HepG2 (cell line): ENCODE results near the gene IGDCC3. TPM values are rescaled to one million over a fixed set of nuclear protein-coding genes. Genes with fewer than 3 reads are reported as not detected.

Experiments
- ATAC-seq: fragments of 200-7000 bp; cut with Tn5 transposase; 3 replicates; pipeline ENCODE4 v1.9.1; 2020; ENCODE audit warnings: mild to moderate bottlenecking, moderate library complexity
- BruUV-seq: library from RNA; stranded (reverse); fragments of 400-500 nt; replicated peaks from 2 replicates; lab custom pipeline; 2021; lab: Mats Ljungman, UMichigan
- CTCF ChIA-PET: fragments of 300-600 bp; formaldehyde crosslinking; extraction: SDS; loops from one replicate; lab custom pipeline; 2021; ENCODE audit warnings: low total read pairs, inconsistent platforms, low intra/inter-chr PET ratio; lab: Yijun Ruan, JAX
- POLR2A ChIA-PET: fragments of 350-600 bp; sonication (Branson Sonifier 250); formaldehyde crosslinking; loops from one replicate; lab custom pipeline; 2020; ENCODE audit warnings: antibody characterized with exemption, inconsistent platforms; lab: Yijun Ruan, JAX
- DNase-seq: peaks from one replicate; pipeline ENCODE4 v3.0.0-alpha.2; 2015; ENCODE audit warnings: low spot score
- FAIRE-seq: peaks from 3 replicates; lab custom pipeline; 2011; peaks lifted over from hg19 to GRCh38; lab: Jason Lieb, UNC
- H2AFZ ChIP-seq: one replicate; pipeline ENCODE4 v1.6.1; 2011; ENCODE audit warnings: low read length, inconsistent platforms
- H3K27ac ChIP-seq: fragments of 300-600 bp; 3 replicates; pipeline ENCODE4 v1.8.0; 2011; ENCODE audit warnings: mixed run types, mild to moderate bottlenecking, mixed read lengths, low read length, inconsistent platforms; ENCODE audit not compliant: insufficient read depth; ENCODE audit errors: extremely low read length
- H3K27me3 ChIP-seq, 2 experiments: fragments of 200-600 bp in 1 of 2; 2 replicates in 1 of 2; 3 replicates in 1 of 2; pipeline versions ENCODE4 v1.6.0 to v1.8.0; 2011; ENCODE audit warnings: low read length in 2 of 2, mild to moderate bottlenecking in 2 of 2, moderate library complexity in 2 of 2, inconsistent platforms in 1 of 2; ENCODE audit not compliant: insufficient read depth in 2 of 2, control insufficient read depth in 1 of 2
- H3K36me3 ChIP-seq, 2 experiments: fragments of 200-600 bp in 1 of 2; replicated peaks in 1 of 2; 2 replicates in 1 of 2; 3 replicates in 1 of 2; pipeline versions ENCODE4 v1.5.1 to v1.8.0; 2011; ENCODE audit warnings: low read length in 2 of 2, inconsistent platforms in 1 of 2; ENCODE audit not compliant: insufficient read depth in 2 of 2, control insufficient read depth in 1 of 2
- H3K4me1 ChIP-seq: 2 replicates; pipeline ENCODE4 v1.5.1; 2012; ENCODE audit warnings: low read length, inconsistent platforms; ENCODE audit not compliant: insufficient read depth
- H3K4me2 ChIP-seq: 2 replicates; pipeline ENCODE4 v1.6.0; 2011; ENCODE audit warnings: low read depth, low read length, inconsistent platforms
- H3K4me3 ChIP-seq, 3 experiments: fragments of 200-600 bp in 1 of 3; sonication (generic), shearing (Covaris generic) in 1 of 3; replicated peaks in 1 of 3; 2 replicates each; pipeline ENCODE4 v1.5.1; 2011 to 2016; ENCODE audit warnings: low read length in 3 of 3, inconsistent platforms in 2 of 3, low read depth in 2 of 3, mild to moderate bottlenecking in 2 of 3, control low read depth in 1 of 3, mixed read lengths in 1 of 3; ENCODE audit not compliant: insufficient read depth in 1 of 3
- H3K79me2 ChIP-seq: one replicate; pipeline ENCODE4 v1.6.1; 2011; ENCODE audit warnings: low read length, inconsistent platforms; ENCODE audit not compliant: insufficient read depth
- H3K9ac ChIP-seq: 2 replicates; pipeline ENCODE4 v1.6.0; 2011; ENCODE audit warnings: mild to moderate bottlenecking, low read depth, low read length, inconsistent platforms; ENCODE audit not compliant: insufficient read depth
- H3K9me3 ChIP-seq: 2 replicates; pipeline ENCODE4 v1.5.1; 2012; ENCODE audit warnings: mild to moderate bottlenecking, low read length
- H4K20me1 ChIP-seq: 2 replicates; pipeline ENCODE4 v1.6.0; 2011; ENCODE audit warnings: inconsistent platforms, mild to moderate bottlenecking, low read length, moderate library complexity; ENCODE audit not compliant: insufficient read depth
- BRCA1 ChIP-seq: sonication (generic); formaldehyde crosslinking; IDR thresholded peaks from 2 replicates; pipeline ENCODE4 v1.4.0; 2020; ENCODE audit warnings: missing genetic modification reagents
- CBX5 ChIP-seq: sonication (generic); formaldehyde crosslinking; IDR thresholded peaks from 2 replicates; pipeline ENCODE4 v1.4.0; 2020; ENCODE audit warnings: missing genetic modification reagents, borderline replicate concordance
- CENPT ChIP-seq: sonication (generic); formaldehyde crosslinking; IDR thresholded peaks from 2 replicates; pipeline ENCODE4 v1.8.0; 2022; ENCODE audit warnings: low read depth, mild to moderate bottlenecking, moderate library complexity, missing genetic modification reagents
- KDM2A ChIP-seq: sonication (generic); formaldehyde crosslinking; IDR thresholded peaks from 2 replicates; pipeline ENCODE4 v1.4.0; 2020; ENCODE audit warnings: low read depth, missing genetic modification reagents, borderline replicate concordance
- LBX2 ChIP-seq: sonication (generic); formaldehyde crosslinking; IDR thresholded peaks from 2 replicates; pipeline ENCODE4 v1.5.0; 2020; ENCODE audit warnings: missing genetic modification reagents, mild to moderate bottlenecking, borderline replicate concordance
- MED1 ChIP-seq: sonication (generic); formaldehyde crosslinking; IDR thresholded peaks from 2 replicates; pipeline ENCODE4 v1.4.0; 2020; ENCODE audit warnings: missing genetic modification reagents
- MED13 ChIP-seq: sonication (generic); formaldehyde crosslinking; IDR thresholded peaks from 2 replicates; pipeline ENCODE4 v1.5.0; 2020; ENCODE audit warnings: missing genetic modification reagents
- MEF2D ChIP-seq: sonication (generic); formaldehyde crosslinking; IDR thresholded peaks from 2 replicates; pipeline ENCODE4 v1.5.1; 2020; ENCODE audit warnings: mild to moderate bottlenecking, missing genetic modification reagents
- MXD4 ChIP-seq: IDR thresholded peaks from 2 replicates; pipeline ENCODE4 v1.6.1; 2016; ENCODE audit warnings: mild to moderate bottlenecking, missing biosample characterization, missing genetic modification reagents
- NAIF1 ChIP-seq: sonication (generic); formaldehyde crosslinking; IDR thresholded peaks from 2 replicates; pipeline ENCODE4 v1.5.0; 2020; ENCODE audit warnings: mild to moderate bottlenecking, missing genetic modification reagents, borderline replicate concordance
- RBAK ChIP-seq: sonication (generic); formaldehyde crosslinking; IDR thresholded peaks from 2 replicates; pipeline ENCODE4 v1.5.1; 2020; ENCODE audit warnings: mild to moderate bottlenecking, missing genetic modification reagents
- RNF2 ChIP-seq: fragments of 450-650 bp; conservative IDR thresholded peaks from 2 replicates; pipeline ENCODE4 v1.6.1; 2016; ENCODE audit warnings: low read depth
- SRF ChIP-seq: IDR thresholded peaks from 2 replicates; pipeline ENCODE4 v1.6.1; 2011; ENCODE audit warnings: mild to moderate bottlenecking, low read depth, low read length, moderate library complexity
- TBL1XR1 ChIP-seq: fragments of 150-350 bp; IDR thresholded peaks from 2 replicates; pipeline ENCODE4 v1.6.1; 2014; ENCODE audit warnings: borderline replicate concordance, low read length; ENCODE audit not compliant: partially characterized antibody
- ZBTB14 ChIP-seq: sonication (generic); formaldehyde crosslinking; IDR thresholded peaks from 2 replicates; pipeline ENCODE4 v1.4.0; 2020; ENCODE audit warnings: missing genetic modification reagents
- ZBTB39 ChIP-seq: sonication (generic); formaldehyde crosslinking; IDR thresholded peaks from 2 replicates; pipeline ENCODE4 v1.5.0; 2020; ENCODE audit warnings: missing genetic modification reagents
- ZNF225 ChIP-seq: sonication (generic); formaldehyde crosslinking; IDR thresholded peaks from 2 replicates; pipeline ENCODE4 v1.4.0; 2020; ENCODE audit warnings: mild to moderate bottlenecking, missing genetic modification reagents
- ZNF501 ChIP-seq: sonication (generic); formaldehyde crosslinking; IDR thresholded peaks from 2 replicates; pipeline ENCODE4 v1.5.1; 2020; ENCODE audit warnings: mild to moderate bottlenecking, moderate library complexity, missing genetic modification reagents
- ZNF605 ChIP-seq: sonication (generic); formaldehyde crosslinking; IDR thresholded peaks from 2 replicates; pipeline ENCODE4 v1.8.0; 2022; ENCODE audit warnings: mild to moderate bottlenecking, missing genetic modification reagents
- ZNF749 ChIP-seq: sonication (generic); formaldehyde crosslinking; IDR thresholded peaks from 2 replicates; pipeline ENCODE4 v1.8.0; 2022; ENCODE audit warnings: mild to moderate bottlenecking, missing genetic modification reagents, moderate library complexity, borderline replicate concordance
- WGBS: methylation state at CpG from one replicate; pipeline ENCODE4 v1.1.6; 2017; ENCODE audit warnings: low lambda C conversion rate; 5-methylcytosine and 5-hydroxymethylcytosine counted together
- in situ Hi-C: cut with HindIII; loops from 2 replicates; pipeline ENCODE4 v1.10.0; 2017; ENCODE audit warnings: low pct_unique_long_range_greater_than_20kb; ENCODE audit not compliant: extremely low pct_ligation_motif_present
- intact Hi-C: fragments of 100-400 bp; cut with micrococcal nuclease; formaldehyde crosslinking; loops from one replicate; pipeline ENCODE4 v1.10.0; 2022; ENCODE audit not compliant: unreplicated experiment
- polyA plus RNA-seq, 8 experiments: library from polyadenylated mRNA; depleted of rRNA in 3 of 8; stranded (reverse) in 7 of 8; unstranded in 1 of 8; fragments of >200 nt; fragmentation: Illumina TruSeq in 4 of 8; extraction: Trizol in 4 of 8; gene quantifications; 2 replicates each; pipeline versions ENCODE4 v1.2.1 to v1.2.3, GENCODE V29; 2011 to 2016; ENCODE audit warnings: low read depth in 4 of 8, missing spikeins in 1 of 8, mixed read lengths in 1 of 8; ENCODE audit not compliant: insufficient read depth in 1 of 8
- total RNA-seq, 5 experiments: library from RNA; depleted of rRNA; stranded (reverse); fragments of >200 nt; fragmentation: Illumina TruSeq; extraction: Trizol; gene quantifications; 2 replicates each; pipeline ENCODE4 v1.2.3, GENCODE V29; 2016; ENCODE audit warnings: low read depth in 1 of 5

Gene IGDCC3
- total and polyA plus RNA-seq, 2 of the 13 experiments (the other 11 are each of a cell fraction or from before 2014, with no cell fraction given): 30.1 to 51.8 TPM

GRCh38 chr15:65286704-65287519 lies 90.9 kb downstream of the IGDCC3 start, which contains the start of gene PARP16:
PARP16 (minus strand) TSS chr15:65286883; CDS start chr15:65286426, 457 bp downstream.
- no peaks in the 10 kb centered on the region; a peak in 1 of 5 replicates for H3K27me3 ChIP-seq
- no peaks in the 10 kb centered on the region for H4K20me1 ChIP-seq
- FAIRE-seq: no peak
- H3K4me2 ChIP-seq: peak within 1 kb of the TSS; percentile 93
- no peaks in the 10 kb centered on the region for H3K79me2 ChIP-seq
- peaks cover 46% of the 10 kb centered on the region for H3K4me1 ChIP-seq
- DNase-seq: peak; percentile 80
- peak within 1 kb of the TSS; percentile 70 for H2AFZ ChIP-seq
- H3K27ac ChIP-seq: peak within 1 kb of the TSS; percentile 88
- no peaks in the 10 kb centered on the region for H3K36me3 ChIP-seq
- TSS peak; percentile 71 for BruUV-seq
- intact Hi-C loops: no loop called here
- ChIA-PET CTCF (no interaction called here), POLR2A (interaction anchor here (0.6 to 3.8 kb wide), 11 partner anchors 10 to 615 kb away, joined by 3 to 46 read pairs (median 4); partner anchors contain the start of genes CLPX, RNU5B-1 and SLC51B)
- in situ Hi-C loops: no loop called here
- H3K9ac ChIP-seq: peak within 1 kb of the TSS; percentile 75
- peak within 1 kb of the TSS; percentile 53 to 82 (median 78) for H3K4me3 ChIP-seq
- 15% methylated on average over 9 of the region's 62 CpGs for WGBS
- H3K9me3 ChIP-seq: no peaks in the 10 kb centered on the region
- peak; percentile 94 for ATAC-seq
- TF ChIP-seq RBAK (CRISPR knock-in tag) (no peak), ZNF225 (CRISPR knock-in tag) (no peak), KDM2A (CRISPR knock-in tag) (0 out of 2 replicates have a peak, but pooled peaks have one; percentile 62), CENPT (CRISPR knock-in tag) (peak; percentile 17; the same call in 1 of the 2 replicates), LBX2 (CRISPR knock-in tag) (0 out of 2 replicates have a peak, but pooled peaks have one; percentile 32), MED1 (CRISPR knock-in tag) (peak; percentile 10; the same call in 1 of the 2 replicates), ZNF749 (CRISPR knock-in tag) (peak; percentile 37; the same call in 1 of the 2 replicates), MXD4 (peak; percentile 84; the same call in 1 of the 2 replicates), ZBTB14 (CRISPR knock-in tag) (0 out of 2 replicates have a peak, but pooled peaks have one; percentile 35), MED13 (CRISPR knock-in tag) (0 out of 2 replicates have a peak, but pooled peaks have one; percentile 31), SRF (no peak), ZNF501 (CRISPR knock-in tag) (no peak; the same call in none of the 2 replicates), BRCA1 (CRISPR knock-in tag) (0 out of 2 replicates have a peak, but pooled peaks have one; percentile 35), NAIF1 (CRISPR knock-in tag) (no peak), CBX5 (CRISPR knock-in tag) (no peak), RNF2 (0 out of 2 replicates have a peak, but pooled peaks have one; percentile 35), MEF2D (CRISPR knock-in tag) (no peak), TBL1XR1 (no peak), ZNF605 (CRISPR knock-in tag) (no peak; the same call in 1 of the 2 replicates), ZBTB39 (CRISPR knock-in tag) (0 out of 2 replicates have a peak, but pooled peaks have one; percentile 1)
